ENCODE data around the gene CETP.

DNA sequence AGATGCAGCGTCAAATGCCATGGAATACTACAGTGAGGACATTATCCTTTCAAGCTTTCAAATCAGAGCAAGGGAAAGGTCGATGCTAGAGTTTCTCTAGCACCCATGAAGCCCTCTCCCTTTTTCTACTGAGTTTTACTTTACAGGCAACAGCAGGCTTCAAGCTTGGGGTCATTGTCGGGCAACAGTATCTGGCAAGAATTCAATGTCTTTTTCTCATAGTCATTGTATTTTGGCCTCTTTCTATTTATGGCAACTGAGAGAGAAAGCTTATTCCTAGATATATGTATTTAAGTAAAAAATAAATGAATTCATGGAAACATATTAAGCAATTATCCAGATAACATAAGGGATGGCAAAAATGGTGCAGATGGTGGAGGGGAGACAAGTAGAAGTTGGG, 364 bp upstream of the CETP start:
- TF ChIP-seq, protein P1, sequence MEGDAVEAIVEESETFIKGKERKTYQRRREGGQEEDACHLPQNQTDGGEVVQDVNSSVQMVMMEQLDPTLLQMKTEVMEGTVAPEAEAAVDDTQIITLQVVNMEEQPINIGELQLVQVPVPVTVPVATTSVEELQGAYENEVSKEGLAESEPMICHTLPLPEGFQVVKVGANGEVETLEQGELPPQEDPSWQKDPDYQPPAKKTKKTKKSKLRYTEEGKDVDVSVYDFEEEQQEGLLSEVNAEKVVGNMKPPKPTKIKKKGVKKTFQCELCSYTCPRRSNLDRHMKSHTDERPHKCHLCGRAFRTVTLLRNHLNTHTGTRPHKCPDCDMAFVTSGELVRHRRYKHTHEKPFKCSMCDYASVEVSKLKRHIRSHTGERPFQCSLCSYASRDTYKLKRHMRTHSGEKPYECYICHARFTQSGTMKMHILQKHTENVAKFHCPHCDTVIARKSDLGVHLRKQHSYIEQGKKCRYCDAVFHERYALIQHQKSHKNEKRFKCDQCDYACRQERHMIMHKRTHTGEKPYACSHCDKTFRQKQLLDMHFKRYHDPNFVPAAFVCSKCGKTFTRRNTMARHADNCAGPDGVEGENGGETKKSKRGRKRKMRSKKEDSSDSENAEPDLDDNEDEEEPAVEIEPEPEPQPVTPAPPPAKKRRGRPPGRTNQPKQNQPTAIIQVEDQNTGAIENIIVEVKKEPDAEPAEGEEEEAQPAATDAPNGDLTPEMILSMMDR (IDR thresholded peaks at IDR 0.05), result no peak
- no peak for TF ChIP-seq POLR2AphosphoS5 (IDR thresholded peaks at IDR 0.05)
- TF ChIP-seq POLR2A (IDR thresholded peaks at IDR 0.05), result no peak
- no peak for TF ChIP-seq EP300 (IDR thresholded peaks at IDR 0.05)
